KBM-7 (cell line): ENCODE measurements around the gene HSPA12B.

Experiments used
- DNase-seq: peaks from one replicate; pipeline ENCODE4 v3.0.0-alpha.2; 2015
- in situ Hi-C: fragments of 300-500 bp; cut with MboI; formaldehyde crosslinking; loops from 2 replicates; pipeline ENCODE4 v1.14.3; 2020; ENCODE audit warnings: low sequenced_read_pairs, low pct_unique_long_range_greater_than_20kb, mixed read lengths

The HSPA12B gene

GRCh38 chr20:3744037-3744436 lies 11.6 kb downstream of the HSPA12B start:
- DNase-seq: no peak
- in situ Hi-C loops: no loop called here

GRCh38 chr20:3744806-3745685 lies 12.6 kb downstream of the HSPA12B start:
- in situ Hi-C loops: no loop called here
- peak; percentile 84 for DNase-seq

DNA sequence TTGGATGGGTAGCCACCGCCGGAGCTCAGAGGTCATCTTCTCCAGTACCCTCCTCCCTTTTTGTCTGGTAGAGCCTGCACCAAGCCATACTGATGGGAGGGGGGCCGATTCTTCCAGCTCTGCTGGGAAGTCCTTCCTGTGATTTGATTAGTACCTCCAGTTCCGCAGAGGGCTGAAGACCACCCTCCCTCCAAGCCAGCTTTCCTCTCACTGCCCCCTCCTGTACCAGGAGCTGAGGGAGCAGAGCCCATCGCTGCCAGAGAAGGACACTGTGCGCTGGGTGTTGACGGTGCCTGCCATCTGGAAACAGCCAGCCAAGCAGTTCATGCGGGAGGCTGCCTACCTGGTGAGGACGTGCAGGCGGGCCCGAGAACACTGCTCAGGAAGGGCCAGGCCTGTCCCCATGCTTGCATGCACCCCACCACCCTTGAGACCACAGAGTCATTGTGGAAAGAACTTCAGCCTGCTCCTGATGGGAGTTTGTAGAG lies 13.2 kb downstream of the HSPA12B start:
- DNase-seq: no peak
- in situ Hi-C loops: no loop called here

- DNase-seq: no peak
- in situ Hi-C loops: no loop called here
Measured at GRCh38 chr20:3747471-3747870, 15.0 kb downstream of the HSPA12B start.

DNA sequence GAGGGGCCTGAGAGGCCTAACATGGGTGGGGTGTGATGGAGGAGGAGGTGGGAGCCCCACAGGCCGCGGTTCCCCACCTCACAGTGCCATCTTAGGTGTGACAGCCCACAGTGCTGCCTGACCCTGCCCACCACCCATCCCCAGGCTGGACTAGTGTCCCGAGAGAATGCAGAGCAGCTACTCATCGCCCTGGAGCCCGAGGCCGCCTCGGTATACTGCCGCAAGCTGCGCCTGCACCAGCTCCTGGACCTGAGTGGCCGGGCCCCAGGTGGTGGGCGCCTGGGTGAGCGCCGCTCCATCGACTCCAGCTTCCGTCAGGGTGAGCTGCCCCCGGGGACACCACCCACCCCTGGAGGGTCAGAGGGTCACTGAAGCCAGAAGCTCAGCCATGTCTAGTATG lies 15.6 kb downstream of the HSPA12B start:
- in situ Hi-C loops: no loop called here
- no peak for DNase-seq

DNA sequence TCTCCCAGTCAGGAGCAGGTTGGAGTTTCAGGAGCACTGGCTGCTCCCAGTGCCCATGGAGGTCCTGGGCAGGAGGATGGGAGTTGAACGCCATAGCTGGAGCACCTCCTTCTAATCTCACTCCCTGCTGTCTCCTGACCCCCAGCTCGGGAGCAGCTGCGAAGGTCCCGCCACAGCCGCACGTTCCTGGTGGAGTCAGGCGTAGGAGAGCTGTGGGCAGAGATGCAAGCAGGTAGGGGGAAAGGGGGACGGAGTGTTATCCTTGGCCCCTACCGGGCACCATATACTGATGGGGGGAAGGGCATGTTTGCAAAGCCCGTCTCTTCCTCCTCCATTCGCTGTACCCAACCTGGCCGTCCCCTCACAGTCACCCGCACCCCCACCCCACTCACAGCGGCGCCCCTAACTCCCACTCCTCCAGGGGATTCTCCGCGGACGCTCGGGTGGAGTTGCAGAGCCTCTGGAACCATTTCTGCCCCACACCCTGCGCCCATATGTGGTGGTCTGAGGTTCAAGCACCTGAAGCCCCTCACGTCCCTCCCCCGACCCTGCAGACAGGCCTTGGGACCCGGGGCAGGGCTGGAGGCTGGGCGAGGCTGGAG lies 16.7 kb downstream of the HSPA12B start:
- in situ Hi-C loops: no loop called here
- DNase-seq: no peak

GRCh38 chr20:3749689-3750531 lies 17.4 kb downstream of the HSPA12B start:
- in situ Hi-C loops: no loop called here
- no peak for DNase-seq

GRCh38 chr20:3751305-3751674 lies 18.8 kb downstream of the HSPA12B start:
- in situ Hi-C loops: no loop called here
- no peak for DNase-seq

DNA sequence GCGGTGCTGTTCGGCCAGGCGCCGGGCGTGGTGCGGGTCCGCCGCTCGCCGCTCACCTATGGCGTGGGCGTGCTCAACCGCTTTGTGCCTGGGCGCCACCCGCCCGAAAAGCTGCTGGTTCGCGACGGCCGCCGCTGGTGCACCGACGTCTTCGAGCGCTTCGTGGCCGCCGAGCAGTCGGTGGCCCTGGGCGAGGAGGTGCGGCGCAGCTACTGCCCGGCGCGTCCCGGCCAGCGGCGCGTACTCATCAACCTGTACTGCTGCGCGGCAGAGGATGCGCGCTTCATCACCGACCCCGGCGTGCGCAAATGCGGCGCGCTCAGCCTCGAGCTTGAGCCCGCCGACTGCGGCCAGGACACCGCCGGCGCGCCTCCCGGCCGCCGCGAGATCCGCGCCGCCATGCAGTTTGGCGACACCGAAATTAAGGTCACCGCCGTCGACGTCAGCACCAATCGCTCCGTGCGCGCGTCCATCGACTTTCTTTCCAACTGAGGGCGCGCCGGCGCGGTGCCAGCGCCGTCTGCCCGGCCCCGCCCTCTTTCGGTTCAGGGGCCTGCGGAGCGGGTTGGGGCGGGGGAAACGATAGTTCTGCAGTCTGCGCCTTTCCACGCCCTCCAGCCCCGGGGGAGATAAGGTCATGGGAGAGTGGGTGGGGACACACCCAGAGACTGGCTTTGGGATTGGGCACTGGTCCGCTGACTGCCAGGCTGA lies 19.3 kb downstream of the HSPA12B start:
- in situ Hi-C loops: no loop called here

GRCh38 chr20:3752386-3752759 lies 19.9 kb downstream of the HSPA12B start:
- no peak for DNase-seq
- in situ Hi-C loops: no loop called here

More for the DNA sequence above, 19.3 kb downstream of the HSPA12B start:
- DNase-seq: no peak

DNA sequence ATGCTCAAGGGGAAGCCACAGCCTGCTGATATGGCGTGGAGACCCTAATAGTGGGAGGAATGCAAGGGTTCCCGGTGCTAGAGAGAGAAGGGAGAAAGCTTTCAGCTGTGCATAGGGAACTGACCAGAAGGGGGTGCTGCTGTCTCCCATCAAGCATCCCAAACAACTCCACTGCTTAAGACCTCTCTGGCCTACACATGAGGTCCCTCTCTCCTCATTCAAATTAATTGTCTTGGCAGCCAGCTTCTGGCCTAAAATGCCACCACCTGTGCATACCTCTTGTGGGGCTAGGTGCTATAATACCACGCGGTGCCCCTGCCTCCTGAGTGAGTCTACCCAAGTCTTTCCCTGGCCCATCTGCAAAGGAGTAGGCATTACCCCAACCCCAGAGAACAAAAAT lies 20.6 kb downstream of the HSPA12B start:
- peak; percentile 82 for DNase-seq
- in situ Hi-C loops: no loop called here

- no peak for DNase-seq
- in situ Hi-C loops: no loop called here
Measured at GRCh38 chr20:3753501-3754275, 21.2 kb downstream of the HSPA12B start.

DNA sequence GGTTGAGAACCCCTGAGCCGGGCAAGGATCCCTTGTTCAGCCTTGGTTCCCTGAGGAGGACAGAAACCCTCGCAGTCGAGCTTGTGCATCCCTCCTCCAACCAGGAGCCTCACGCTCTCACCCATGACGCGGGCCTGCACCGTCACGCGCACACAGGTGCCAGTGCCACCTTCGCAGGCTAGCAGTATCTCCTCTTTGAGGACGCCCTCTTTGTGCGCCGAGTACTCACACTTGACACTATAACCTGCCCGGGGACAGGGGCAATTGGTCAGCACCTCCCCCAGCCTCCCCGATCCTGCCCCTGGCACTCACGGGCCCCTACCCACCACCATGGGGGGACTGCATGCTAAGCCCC lies 21.8 kb downstream of the HSPA12B start:
- no peak for DNase-seq
- in situ Hi-C loops: no loop called here

DNA sequence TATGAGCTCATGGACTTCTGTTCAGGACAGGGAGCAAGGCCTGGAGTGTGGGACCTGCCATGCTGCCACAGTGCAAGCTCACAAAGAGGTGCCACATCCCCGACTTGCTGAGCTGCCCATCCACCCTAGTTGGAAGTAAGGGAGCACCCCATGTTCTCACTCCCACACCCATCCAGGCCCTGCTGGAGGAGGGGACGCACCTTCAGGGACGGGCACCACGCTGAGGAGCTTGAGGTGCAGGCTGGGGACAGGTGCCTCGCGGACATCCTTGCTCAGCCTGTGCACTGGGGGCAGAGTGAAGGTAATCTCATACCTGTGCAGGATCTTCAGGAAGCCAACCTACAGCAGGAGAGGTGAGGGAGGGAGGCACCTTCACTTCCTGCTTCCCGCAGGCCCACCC lies 22.8 kb downstream of the HSPA12B start:
- DNase-seq: no peak

DNA sequence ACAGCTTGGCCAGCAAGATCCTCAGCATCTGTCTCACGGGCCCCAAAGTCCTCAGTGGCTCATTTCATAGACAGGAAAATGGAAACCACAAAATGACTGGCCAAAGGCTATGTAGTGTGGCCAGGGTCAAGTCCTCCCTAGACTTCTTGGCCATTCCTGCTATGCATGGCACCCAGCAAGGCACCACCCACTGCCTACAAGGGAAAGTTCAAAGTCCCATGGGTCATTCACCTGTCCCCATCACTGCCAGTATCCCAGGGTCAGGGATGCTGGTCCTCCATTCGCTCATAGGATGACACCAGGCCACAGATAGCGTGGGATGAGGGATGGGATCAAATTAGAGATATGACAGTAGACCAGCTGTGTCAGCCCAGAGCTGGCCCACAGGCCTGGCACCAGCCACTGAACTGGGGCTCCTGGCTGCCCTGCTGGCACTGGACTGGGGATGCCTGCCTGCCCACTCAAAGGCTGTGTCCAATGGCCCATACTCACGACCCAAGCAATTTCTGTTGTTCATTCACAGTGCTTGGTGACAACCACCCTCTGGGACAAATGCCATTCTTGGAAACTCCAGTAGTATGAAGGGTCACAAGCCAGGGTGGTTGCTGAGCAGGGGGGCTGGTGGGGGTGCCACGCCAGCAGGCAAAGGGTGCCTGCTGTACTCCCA lies 23.5 kb downstream of the HSPA12B start:
- DNase-seq: no peak
- in situ Hi-C loops: no loop called here

More for the DNA sequence above, 22.8 kb downstream of the HSPA12B start:
- in situ Hi-C loops: no loop called here

DNA sequence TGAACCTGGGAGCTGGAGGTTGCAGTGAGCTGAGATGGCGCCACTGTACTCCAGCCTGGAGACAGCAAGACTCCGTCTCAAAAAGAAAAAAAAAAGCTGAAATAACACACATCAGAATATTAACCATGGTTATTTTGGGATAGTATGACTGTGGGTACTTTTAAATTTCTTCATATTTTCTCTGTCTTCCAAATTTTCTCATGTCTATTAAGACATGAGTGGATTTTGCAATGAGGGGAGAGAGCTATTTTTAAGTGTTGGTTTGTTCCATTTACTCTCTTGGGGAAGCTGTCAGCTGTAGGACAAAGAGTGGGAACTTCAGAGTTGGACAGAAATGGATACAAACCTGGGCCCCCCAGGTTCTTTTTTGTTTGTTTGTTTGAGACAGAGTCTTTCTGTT lies 24.8 kb downstream of the HSPA12B start:
- DNase-seq: no peak
- in situ Hi-C loops: no loop called here

GRCh38 chr20:3758566-3758965 lies 26.1 kb downstream of the HSPA12B start:
- no peak for DNase-seq
- in situ Hi-C loops: no loop called here

DNA sequence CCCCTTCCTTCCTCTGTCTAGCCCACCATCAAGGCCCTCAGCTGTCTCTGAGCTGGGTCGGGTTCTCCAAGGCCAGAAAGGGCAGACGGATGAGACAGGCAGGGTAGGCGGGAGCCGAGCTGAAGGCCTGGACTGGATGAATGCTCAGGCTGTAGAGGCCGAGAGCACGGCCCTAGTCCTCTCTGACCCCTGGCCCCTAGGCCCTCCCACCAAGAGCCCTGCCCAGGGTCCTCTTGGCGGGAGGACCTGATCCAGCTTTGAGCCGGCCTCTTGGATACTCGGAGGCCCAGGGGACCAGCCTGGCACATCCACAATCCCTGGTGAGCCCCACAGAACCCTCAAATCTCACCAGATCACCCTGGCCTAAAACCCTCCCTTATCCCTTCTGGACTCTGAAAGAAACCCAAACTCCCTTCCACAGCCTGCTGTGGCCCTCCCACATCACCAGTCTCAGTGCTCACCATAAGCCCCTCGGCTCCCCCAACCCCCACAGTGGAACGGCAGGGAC lies 26.9 kb downstream of the HSPA12B start:
- no peak for DNase-seq
- in situ Hi-C loops: no loop called here
